ENCODE results near the gene SSC4D. TPM values are rescaled to one million over a fixed set of nuclear protein-coding genes. Genes with fewer than 3 reads are reported as not detected.
A peak's percentile ranks its signal among the peaks of the same experiment; 100 is the strongest.

SSC4D gene
- total and polyA plus RNA-seq, 9 of the 15 experiments (the other 6 are each of a cell fraction or from before 2014, with no cell fraction given): 0.06 to 1.1 (median 0.85) TPM; not detected in 1

DNA sequence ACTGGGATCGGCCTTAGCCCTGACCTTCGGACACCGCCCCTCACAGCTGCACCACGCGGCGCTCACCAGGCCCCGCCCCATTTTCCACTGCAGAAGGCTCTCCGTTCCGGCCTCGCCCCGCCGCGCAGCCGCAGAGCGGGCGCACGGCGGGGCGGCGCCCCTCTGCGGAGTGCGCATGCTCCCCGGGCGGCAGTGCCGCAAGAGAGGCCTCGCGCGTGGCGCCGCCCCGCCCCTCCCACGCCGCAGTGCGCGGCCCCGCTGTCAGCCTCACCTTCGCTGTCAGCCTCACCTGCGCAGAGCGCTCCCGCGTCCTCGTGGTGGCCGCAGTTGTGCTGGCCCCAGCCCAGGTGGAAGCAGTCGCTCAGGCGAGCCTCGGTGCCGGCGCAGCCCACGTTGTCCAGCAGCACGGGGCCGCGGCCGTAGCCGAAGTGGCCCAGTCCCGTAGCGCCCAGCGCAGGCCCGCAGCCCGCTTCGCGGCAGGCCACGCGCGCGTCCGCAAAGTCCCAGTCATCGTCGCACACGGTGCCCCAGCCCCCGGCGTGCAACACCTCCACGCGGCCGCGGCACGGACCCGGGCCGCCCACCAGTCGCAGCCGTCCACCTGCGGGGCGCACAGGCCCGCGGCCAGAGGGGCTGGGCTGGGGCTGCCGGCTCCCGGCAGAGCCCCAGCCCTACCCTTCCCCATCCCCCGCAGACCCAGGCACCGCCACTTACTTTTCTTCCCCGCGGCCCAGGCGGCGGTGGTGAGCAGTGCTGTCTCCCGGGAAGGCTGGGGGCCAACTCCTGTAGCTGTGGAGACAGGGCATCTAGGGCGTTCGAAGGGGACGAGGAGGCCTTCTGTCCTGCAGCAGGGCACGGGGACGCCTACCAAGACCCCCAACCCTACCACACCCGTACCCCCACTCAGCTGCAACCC lies 16.1 kb downstream of the SSC4D start (continued):
- TF ChIP-seq, protein P1, sequence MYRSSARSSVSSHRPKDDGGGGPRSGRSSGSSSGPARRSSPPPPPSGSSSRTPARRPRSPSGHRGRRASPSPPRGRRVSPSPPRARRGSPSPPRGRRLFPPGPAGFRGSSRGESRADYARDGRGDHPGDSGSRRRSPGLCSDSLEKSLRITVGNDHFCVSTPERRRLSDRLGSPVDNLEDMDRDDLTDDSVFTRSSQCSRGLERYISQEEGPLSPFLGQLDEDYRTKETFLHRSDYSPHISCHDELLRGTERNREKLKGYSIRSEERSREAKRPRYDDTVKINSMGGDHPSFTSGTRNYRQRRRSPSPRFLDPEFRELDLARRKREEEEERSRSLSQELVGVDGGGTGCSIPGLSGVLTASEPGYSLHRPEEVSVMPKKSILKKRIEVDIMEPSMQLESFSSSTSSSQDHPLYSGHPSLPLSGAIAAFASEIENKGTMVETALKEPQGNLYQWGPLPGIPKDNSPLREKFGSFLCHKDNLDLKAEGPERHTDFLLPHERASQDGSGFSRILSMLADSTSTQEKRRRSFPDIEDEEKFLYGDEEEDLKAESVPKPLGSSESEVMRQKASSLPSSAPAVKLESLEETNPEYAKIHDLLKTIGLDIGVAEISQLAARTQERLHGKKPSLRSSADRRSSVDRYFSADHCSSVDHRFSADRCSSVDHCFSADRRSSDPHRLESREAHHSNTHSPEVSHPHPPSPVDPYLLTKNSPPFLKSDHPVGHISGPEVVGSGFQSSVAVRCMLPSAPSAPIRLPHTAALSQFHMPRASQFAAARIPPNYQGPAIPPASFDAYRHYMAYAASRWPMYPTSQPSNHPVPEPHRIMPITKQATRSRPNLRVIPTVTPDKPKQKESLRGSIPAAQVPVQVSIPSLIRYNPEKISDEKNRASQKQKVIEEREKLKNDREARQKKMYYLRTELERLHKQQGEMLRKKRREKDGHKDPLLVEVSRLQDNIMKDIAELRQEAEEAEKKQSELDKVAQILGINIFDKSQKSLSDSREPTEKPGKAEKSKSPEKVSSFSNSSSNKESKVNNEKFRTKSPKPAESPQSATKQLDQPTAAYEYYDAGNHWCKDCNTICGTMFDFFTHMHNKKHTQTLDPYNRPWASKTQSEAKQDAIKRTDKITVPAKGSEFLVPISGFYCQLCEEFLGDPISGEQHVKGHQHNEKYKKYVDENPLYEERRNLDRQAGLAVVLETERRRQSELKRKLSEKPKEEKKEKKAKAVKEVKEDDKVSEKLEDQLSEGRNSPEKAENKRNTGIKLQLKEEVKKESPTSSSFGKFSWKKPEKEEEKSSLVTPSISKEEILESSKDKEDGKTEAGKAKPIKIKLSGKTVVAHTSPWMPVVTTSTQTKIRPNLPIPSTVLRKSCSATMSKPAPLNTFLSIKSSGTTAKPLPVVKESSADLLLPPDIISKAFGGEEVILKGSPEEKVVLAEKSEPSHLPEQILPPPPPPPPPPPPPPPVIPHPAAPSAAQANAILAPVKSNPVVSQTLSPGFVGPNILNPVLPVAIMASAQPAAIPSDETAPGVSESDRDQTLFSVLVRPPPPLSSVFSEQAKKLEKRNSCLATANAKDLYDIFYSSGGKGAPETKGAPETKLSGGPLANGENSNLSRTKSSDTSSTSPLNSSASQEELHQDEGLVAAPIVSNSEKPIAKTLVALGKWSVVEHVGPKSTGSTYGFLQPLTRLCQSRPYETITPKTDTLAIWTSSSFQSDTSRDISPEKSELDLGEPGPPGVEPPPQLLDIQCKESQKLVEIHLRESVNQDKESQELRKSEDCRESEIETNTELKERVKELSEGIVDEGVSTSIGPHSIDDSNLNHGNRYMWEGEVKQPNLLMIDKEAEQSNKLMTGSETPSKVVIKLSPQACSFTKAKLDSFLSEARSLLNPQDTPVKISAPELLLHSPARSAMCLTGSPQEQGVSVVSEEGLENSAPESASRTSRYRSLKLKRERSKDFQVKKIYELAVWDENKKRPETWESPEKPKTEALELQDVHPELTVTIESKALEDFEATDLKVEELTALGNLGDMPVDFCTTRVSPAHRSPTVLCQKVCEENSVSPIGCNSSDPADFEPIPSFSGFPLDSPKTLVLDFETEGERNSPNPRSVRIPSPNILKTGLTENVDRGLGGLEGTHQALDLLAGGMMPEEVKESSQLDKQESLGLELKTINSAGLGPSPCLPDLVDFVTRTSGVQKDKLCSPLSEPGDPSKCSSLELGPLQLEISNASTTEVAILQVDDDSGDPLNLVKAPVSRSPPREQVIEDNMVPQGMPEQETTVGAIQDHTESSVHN (IDR thresholded peaks at IDR 0.05; ENCODE audit: borderline replicate concordance in 1 of 2, low read depth in 1 of 2): no peak
- TF ChIP-seq KHSRP (IDR thresholded peaks at IDR 0.05) (no peak), RAD21 (CRISPR knock-in tag; conservative IDR thresholded peaks at IDR 0.05 in 1 of 2, IDR thresholded peaks at IDR 0.05 in 1 of 2) (no peak), ZNF445 (CRISPR knock-in tag; IDR thresholded peaks at IDR 0.05; ENCODE audit: low read depth) (no peak), MYC (IDR thresholded peaks at IDR 0.05; ENCODE audit: low read depth, low read length) (peak; percentile 96), MYC (CRISPR knock-in tag; IDR thresholded peaks at IDR 0.05; ENCODE audit: borderline replicate concordance, low read depth) (no peak; the same call in 1 of the 2 replicates), NFRKB (IDR thresholded peaks at IDR 0.05; ENCODE audit: low read depth) (no peak; the same call in 1 of the 2 replicates), BHLHE40 (IDR thresholded peaks at IDR 0.05; ENCODE audit: low read length) (no peak), ZC3H11A (IDR thresholded peaks at IDR 0.05; ENCODE audit: low read depth, low read length) (no peak), FUS (optimal IDR thresholded peaks at IDR 0.05; ENCODE audit: low read depth, low read length) (no peak)
- TF ChIP-seq, protein P2, sequence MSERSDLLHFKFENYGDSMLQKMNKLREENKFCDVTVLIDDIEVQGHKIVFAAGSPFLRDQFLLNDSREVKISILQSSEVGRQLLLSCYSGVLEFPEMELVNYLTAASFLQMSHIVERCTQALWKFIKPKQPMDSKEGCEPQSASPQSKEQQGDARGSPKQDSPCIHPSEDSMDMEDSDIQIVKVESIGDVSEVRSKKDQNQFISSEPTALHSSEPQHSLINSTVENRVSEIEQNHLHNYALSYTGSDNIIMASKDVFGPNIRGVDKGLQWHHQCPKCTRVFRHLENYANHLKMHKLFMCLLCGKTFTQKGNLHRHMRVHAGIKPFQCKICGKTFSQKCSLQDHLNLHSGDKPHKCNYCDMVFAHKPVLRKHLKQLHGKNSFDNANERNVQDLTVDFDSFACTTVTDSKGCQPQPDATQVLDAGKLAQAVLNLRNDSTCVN (CRISPR knock-in tag; IDR thresholded peaks at IDR 0.05): no peak
- TF ChIP-seq, protein P3, sequence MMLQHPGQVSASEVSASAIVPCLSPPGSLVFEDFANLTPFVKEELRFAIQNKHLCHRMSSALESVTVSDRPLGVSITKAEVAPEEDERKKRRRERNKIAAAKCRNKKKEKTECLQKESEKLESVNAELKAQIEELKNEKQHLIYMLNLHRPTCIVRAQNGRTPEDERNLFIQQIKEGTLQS (IDR thresholded peaks at IDR 0.05): no peak
- TF ChIP-seq, protein P3 (CRISPR knock-in tag; conservative IDR thresholded peaks at IDR 0.05): no peak; the same call in 1 of the 2 replicates
- TF ChIP-seq, protein P4, sequence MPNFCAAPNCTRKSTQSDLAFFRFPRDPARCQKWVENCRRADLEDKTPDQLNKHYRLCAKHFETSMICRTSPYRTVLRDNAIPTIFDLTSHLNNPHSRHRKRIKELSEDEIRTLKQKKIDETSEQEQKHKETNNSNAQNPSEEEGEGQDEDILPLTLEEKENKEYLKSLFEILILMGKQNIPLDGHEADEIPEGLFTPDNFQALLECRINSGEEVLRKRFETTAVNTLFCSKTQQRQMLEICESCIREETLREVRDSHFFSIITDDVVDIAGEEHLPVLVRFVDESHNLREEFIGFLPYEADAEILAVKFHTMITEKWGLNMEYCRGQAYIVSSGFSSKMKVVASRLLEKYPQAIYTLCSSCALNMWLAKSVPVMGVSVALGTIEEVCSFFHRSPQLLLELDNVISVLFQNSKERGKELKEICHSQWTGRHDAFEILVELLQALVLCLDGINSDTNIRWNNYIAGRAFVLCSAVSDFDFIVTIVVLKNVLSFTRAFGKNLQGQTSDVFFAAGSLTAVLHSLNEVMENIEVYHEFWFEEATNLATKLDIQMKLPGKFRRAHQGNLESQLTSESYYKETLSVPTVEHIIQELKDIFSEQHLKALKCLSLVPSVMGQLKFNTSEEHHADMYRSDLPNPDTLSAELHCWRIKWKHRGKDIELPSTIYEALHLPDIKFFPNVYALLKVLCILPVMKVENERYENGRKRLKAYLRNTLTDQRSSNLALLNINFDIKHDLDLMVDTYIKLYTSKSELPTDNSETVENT (CRISPR knock-in tag; IDR thresholded peaks at IDR 0.05): peak; percentile 96

Measured in K562 (cell line).